Measurements from ENCODE around the gene HTR4.

DNA sequence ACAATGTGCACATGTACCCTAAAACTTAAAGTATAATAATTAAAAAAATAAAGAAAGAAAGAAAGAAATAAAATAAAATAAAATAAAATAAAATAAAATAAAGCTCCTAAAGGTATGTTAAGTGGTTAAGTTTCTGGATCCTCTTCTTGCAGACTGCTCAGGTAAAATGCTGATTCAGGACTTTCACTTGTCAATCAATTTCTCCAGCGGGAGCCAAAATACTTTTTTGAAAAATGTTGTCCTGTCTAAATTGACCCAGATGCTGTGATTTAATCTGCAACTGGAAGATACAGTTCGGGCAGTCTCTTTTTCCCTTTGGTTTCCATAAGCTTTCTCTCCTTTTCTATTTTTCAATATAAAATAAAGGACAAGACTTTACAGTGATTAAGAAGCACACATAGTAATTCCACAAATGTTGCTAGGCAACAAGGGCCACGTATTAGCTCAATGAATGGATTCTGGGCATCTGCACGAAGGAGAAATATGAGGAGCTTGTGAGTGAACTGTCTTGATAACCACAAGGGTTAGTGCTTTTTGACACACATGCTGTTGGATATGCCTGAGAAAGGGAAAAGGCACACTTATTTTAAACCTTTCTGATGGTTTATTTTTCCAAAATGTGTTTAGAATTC is 38.6 kb downstream of the HTR4 start:
- TF ChIP-seq, protein P1, sequence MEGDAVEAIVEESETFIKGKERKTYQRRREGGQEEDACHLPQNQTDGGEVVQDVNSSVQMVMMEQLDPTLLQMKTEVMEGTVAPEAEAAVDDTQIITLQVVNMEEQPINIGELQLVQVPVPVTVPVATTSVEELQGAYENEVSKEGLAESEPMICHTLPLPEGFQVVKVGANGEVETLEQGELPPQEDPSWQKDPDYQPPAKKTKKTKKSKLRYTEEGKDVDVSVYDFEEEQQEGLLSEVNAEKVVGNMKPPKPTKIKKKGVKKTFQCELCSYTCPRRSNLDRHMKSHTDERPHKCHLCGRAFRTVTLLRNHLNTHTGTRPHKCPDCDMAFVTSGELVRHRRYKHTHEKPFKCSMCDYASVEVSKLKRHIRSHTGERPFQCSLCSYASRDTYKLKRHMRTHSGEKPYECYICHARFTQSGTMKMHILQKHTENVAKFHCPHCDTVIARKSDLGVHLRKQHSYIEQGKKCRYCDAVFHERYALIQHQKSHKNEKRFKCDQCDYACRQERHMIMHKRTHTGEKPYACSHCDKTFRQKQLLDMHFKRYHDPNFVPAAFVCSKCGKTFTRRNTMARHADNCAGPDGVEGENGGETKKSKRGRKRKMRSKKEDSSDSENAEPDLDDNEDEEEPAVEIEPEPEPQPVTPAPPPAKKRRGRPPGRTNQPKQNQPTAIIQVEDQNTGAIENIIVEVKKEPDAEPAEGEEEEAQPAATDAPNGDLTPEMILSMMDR (IDR thresholded peaks at IDR 0.05; ENCODE audit: low read length): no peak
- TF ChIP-seq EZH2 (optimal IDR thresholded peaks at IDR 0.05; ENCODE audit: low read depth, low read length): no peak
- TF ChIP-seq EZH2phosphoT487 (IDR thresholded peaks at IDR 0.05; ENCODE audit: low read length): no peak
